Kidney epithelial cell (primary cell): ENCODE data around the gene MAP3K19. TPM values are rescaled to one million over a fixed set of nuclear protein-coding genes. Genes with fewer than 3 reads are reported as not detected.

Experiments
- DNase-seq: peaks from one replicate; pipeline ENCODE4 v3.0.0-alpha.2; 2010; ENCODE audit warnings: low read depth
- H3K27me3 ChIP-seq: 2 replicates; pipeline ENCODE4 v1.6.0; 2011; ENCODE audit warnings: low read length; ENCODE audit not compliant: control insufficient read depth, insufficient read depth
- H3K36me3 ChIP-seq: 2 replicates; pipeline ENCODE4 v1.5.1; 2011; ENCODE audit warnings: low read length; ENCODE audit not compliant: control insufficient read depth, insufficient read depth
- H3K4me3 ChIP-seq: 2 replicates; pipeline ENCODE4 v1.5.1; 2011; ENCODE audit warnings: low read depth, mild to moderate bottlenecking, control low read depth, low read length
- CTCF ChIP-seq: IDR thresholded peaks from 2 replicates; pipeline ENCODE4 v1.5.1; 2011; ENCODE audit warnings: mild to moderate bottlenecking, moderate library complexity, low read length, control low read depth, inconsistent platforms; ENCODE audit not compliant: insufficient read depth, poor library complexity, severe bottlenecking
- total RNA-seq: library from RNA; depleted of rRNA; stranded (reverse); fragments of >200 nt; gene quantifications from 2 replicates; pipeline ENCODE4 v1.2.3, GENCODE V29; 2015

Gene MAP3K19
- total RNA-seq, 1 donor from 2014 or later, result not detected

- no peak for DNase-seq
- peaks cover 1% of the 10 kb centered on the region for H3K36me3 ChIP-seq
- H3K27me3 ChIP-seq, result no peaks in the 10 kb centered on the region
- H3K4me3 ChIP-seq, result no peak overlapping the region
- no peak for TF ChIP-seq CTCF
These were observed 27.0 kb upstream of the MAP3K19 start for GRCh38 chr2:135074216-135074615.

GRCh38 chr2:135072125-135072997 is 25.1 kb upstream of the MAP3K19 start:
- no peak for TF ChIP-seq CTCF
- no peak overlapping the region for H3K4me3 ChIP-seq
- DNase-seq, result no peak
- peaks cover 1% of the 10 kb centered on the region for H3K36me3 ChIP-seq
- no peaks in the 10 kb centered on the region for H3K27me3 ChIP-seq

- no peak for DNase-seq
- Histone ChIP-seq H3K4me3 (no peak overlapping the region), H3K36me3 (no peaks in the 10 kb centered on the region), H3K27me3 (no peaks in the 10 kb centered on the region)
- TF ChIP-seq CTCF, result no peak
These were observed 19.5 kb upstream of the MAP3K19 start for GRCh38 chr2:135066710-135067109.

GRCh38 chr2:135064149-135064548 is 16.9 kb upstream of the MAP3K19 start:
- H3K36me3 ChIP-seq, result no peaks in the 10 kb centered on the region
- no peaks in the 10 kb centered on the region for H3K27me3 ChIP-seq
- DNase-seq, result no peak
- no peak for TF ChIP-seq CTCF
- H3K4me3 ChIP-seq, result no peak overlapping the region

GRCh38 chr2:135063210-135063609 is 16.0 kb upstream of the MAP3K19 start:
- H3K27me3 ChIP-seq, result no peaks in the 10 kb centered on the region
- DNase-seq, result no peak
- H3K4me3 ChIP-seq, result no peak overlapping the region
- H3K36me3 ChIP-seq, result no peaks in the 10 kb centered on the region
- no peak for TF ChIP-seq CTCF

- H3K27me3 ChIP-seq, result no peaks in the 10 kb centered on the region
- no peaks in the 10 kb centered on the region for H3K36me3 ChIP-seq
- TF ChIP-seq CTCF, result no peak
- no peak overlapping the region for H3K4me3 ChIP-seq
- no peak for DNase-seq
These were observed 12.3 kb upstream of the MAP3K19 start for GRCh38 chr2:135059577-135059976.
